Limb (tissue), 2 donors: ENCODE data around the gene SLC5A12.
"Not testable (repeated sequence)": the region's sequence is repeated elsewhere in the genome, so short reads cannot be mapped to it uniquely, and the experiment has no call there.

Experiments
- DNase-seq, 2 donors: peaks; one replicate each; pipeline ENCODE4 v3.0.0-alpha.2; 2016; ENCODE audit errors: extremely low spot score in 2 of 2

The SLC5A12 gene

GRCh38 chr11:26662916-26663315, 58.9 kb downstream of the SLC5A12 start:
- no peak for DNase-seq

- no peak for DNase-seq
Observed at GRCh38 chr11:26655287-26655686, 66.6 kb downstream of the SLC5A12 start.

GRCh38 chr11:26651916-26652315, 69.9 kb downstream of the SLC5A12 start:
- no peak for DNase-seq

GRCh38 chr11:26649884-26650283, 72.0 kb downstream of the SLC5A12 start:
- DNase-seq: peak; percentile 48 to 56

- DNase-seq: not testable (repeated sequence)
Observed at GRCh38 chr11:26643314-26643713, 78.5 kb downstream of the SLC5A12 start.

GRCh38 chr11:26632691-26633159, 89.1 kb downstream of the SLC5A12 start:
- DNase-seq: no peak

GRCh38 chr11:26626346-26626745, 95.5 kb downstream of the SLC5A12 start:
- DNase-seq: no peak

- DNase-seq: no peak
Observed at GRCh38 chr11:26623076-26623659, 98.7 kb downstream of the SLC5A12 start.

GRCh38 chr11:26622181-26622580, 99.7 kb downstream of the SLC5A12 start:
- no peak for DNase-seq

- no peak for DNase-seq
Observed at GRCh38 chr11:26621132-26621531, 100.7 kb downstream of the SLC5A12 start.

GRCh38 chr11:26620282-26621045, 101.4 kb downstream of the SLC5A12 start:
- no peak for DNase-seq

- no peak for DNase-seq
Observed at GRCh38 chr11:26618441-26618840, 103.4 kb downstream of the SLC5A12 start.
